A549 (cell line): ENCODE data around the gene MT1B. TPM values are rescaled to one million over a fixed set of nuclear protein-coding genes. Genes with fewer than 3 reads are reported as not detected.

Experiments used
- ATAC-seq, 2 experiments: fragments of 200-7000 bp in 1 of 2; fragments of >200 bp in 1 of 2; cut with Nextera tagmentation in 1 of 2; cut with Tn5 transposase in 1 of 2; 3 replicates each; pipeline versions ENCODE4 v1.8.0 to v1.9.1; 2018 to 2020; ENCODE audit warnings: mild to moderate bottlenecking in 1 of 2, moderate library complexity in 1 of 2
- CTCF ChIA-PET: fragments of 300-600 bp; sonication (Branson Sonifier 250); formaldehyde crosslinking; extraction: SDS; loops from one replicate; lab custom pipeline; 2021; ENCODE audit warnings: antibody characterized with exemption, inconsistent platforms; lab: Yijun Ruan, JAX
- POLR2A ChIA-PET: fragments of 350-600 bp; formaldehyde crosslinking; extraction: SDS; loops from one replicate; lab custom pipeline; 2021; ENCODE audit warnings: antibody characterized with exemption, inconsistent platforms; lab: Yijun Ruan, JAX
- DNase-seq, 2 experiments: peaks; one replicate each; pipeline versions ENCODE4 v3.0.0 to v3.0.0-alpha.2; 2011 to 2016; ENCODE audit warnings: low read depth in 1 of 2, low spot score in 1 of 2
- FAIRE-seq: peaks from 2 replicates; lab custom pipeline; 2011; peaks lifted over from hg19 to GRCh38; lab: Jason Lieb, UNC
- H3K27ac ChIP-seq, 2 experiments: fragments of >200 bp; sonication (Bioruptor Twin); formaldehyde crosslinking; 3 replicates each; pipeline ENCODE4 v1.5.1; 2016 to 2017
- H3K4me1 ChIP-seq: fragments of >200 bp; sonication (Bioruptor Twin); formaldehyde crosslinking; 3 replicates; pipeline ENCODE4 v1.6.1; 2016
- H3K4me2 ChIP-seq: fragments of >200 bp; sonication (Bioruptor Twin); formaldehyde crosslinking; 3 replicates; pipeline ENCODE4 v1.6.1; 2016
- H3K4me3 ChIP-seq: fragments of >200 bp; sonication (Bioruptor Twin); formaldehyde crosslinking; 3 replicates; pipeline ENCODE4 v1.5.1; 2016
- H3K9me3 ChIP-seq: fragments of >200 bp; sonication (Bioruptor Twin); formaldehyde crosslinking; 3 replicates; pipeline ENCODE4 v1.6.1; 2016
- BCL3 ChIP-seq: fragments of >200 bp; sonication (Bioruptor Twin); formaldehyde crosslinking; IDR thresholded peaks from 3 replicates; pipeline ENCODE4 v1.6.1; 2016
- BHLHE40 ChIP-seq: IDR thresholded peaks from 2 replicates; pipeline ENCODE4 v1.6.1; 2012; ENCODE audit warnings: low read depth, low read length, inconsistent platforms
- CBX2 ChIP-seq: fragments of 200-600 bp; sonication (generic); IDR thresholded peaks from 2 replicates; pipeline ENCODE4 v1.6.1; 2016; ENCODE audit warnings: low read depth, mild to moderate bottlenecking, borderline replicate concordance
- CEBPB ChIP-seq, 2 experiments: fragments of >200 bp in 1 of 2; sonication (Bioruptor Twin) in 1 of 2; formaldehyde crosslinking in 1 of 2; IDR thresholded peaks; 2 replicates each; pipeline ENCODE4 v1.6.1; 2012 to 2016
- CHD4 ChIP-seq: fragments of 200-600 bp; sonication (generic); IDR thresholded peaks from 2 replicates; pipeline ENCODE4 v1.6.1; 2016; ENCODE audit warnings: antibody characterized with exemption, mild to moderate bottlenecking, borderline replicate concordance
- E2F6 ChIP-seq: IDR thresholded peaks from 2 replicates; pipeline ENCODE4 v1.6.1; 2012; ENCODE audit warnings: low read depth, borderline replicate concordance
- EHF ChIP-seq: fragments of 250-450 bp; sonication (Bioruptor Pico); IDR thresholded peaks from 2 replicates; pipeline ENCODE4 v1.5.0; 2020; ENCODE audit warnings: mild to moderate bottlenecking
- EHMT2 ChIP-seq: fragments of 200-600 bp; sonication (generic); IDR thresholded peaks from 2 replicates; pipeline ENCODE4 v1.6.1; 2016; ENCODE audit warnings: antibody characterized with exemption, low read depth, mild to moderate bottlenecking, moderate library complexity
- FOSB ChIP-seq: fragments of 250-450 bp; sonication (Bioruptor Pico); IDR thresholded peaks from 2 replicates; pipeline ENCODE4 v1.5.0; 2020; ENCODE audit warnings: mild to moderate bottlenecking, moderate library complexity
- FOSL2 ChIP-seq, 2 experiments: fragments of 450-650 bp in 1 of 2; fragments of >200 bp in 1 of 2; sonication (Bioruptor Twin) in 1 of 2; formaldehyde crosslinking; IDR thresholded peaks; 2 replicates each; pipeline versions ENCODE4 v1.5.0 to v1.6.1; 2016 to 2020; ENCODE audit warnings: mild to moderate bottlenecking in 1 of 2, moderate library complexity in 1 of 2
- GATA3 ChIP-seq: IDR thresholded peaks from 2 replicates; pipeline ENCODE4 v1.6.1; 2012; ENCODE audit warnings: borderline replicate concordance
- HEYL ChIP-seq: fragments of 250-450 bp; sonication (Bioruptor Pico); IDR thresholded peaks from 2 replicates; pipeline ENCODE4 v1.8.0; 2021; ENCODE audit warnings: mild to moderate bottlenecking, moderate library complexity
- HOXB5 ChIP-seq: fragments of 250-450 bp; sonication (Bioruptor Pico); IDR thresholded peaks from 2 replicates; pipeline ENCODE4 v1.5.0; 2020; ENCODE audit warnings: mild to moderate bottlenecking, moderate library complexity
- KDM1A ChIP-seq: fragments of 200-600 bp; sonication (generic); IDR thresholded peaks from 2 replicates; pipeline ENCODE4 v1.6.1; 2016; ENCODE audit warnings: low read depth, mild to moderate bottlenecking
- MAFK ChIP-seq: fragments of 450-650 bp; IDR thresholded peaks from 2 replicates; pipeline ENCODE4 v1.6.1; 2014; ENCODE audit not compliant: partially characterized antibody
- NFE2L2 ChIP-seq: fragments of 150-350 bp; conservative IDR thresholded peaks from 2 replicates; pipeline ENCODE4 v1.6.1; 2014; ENCODE audit warnings: low read length
- NPAS2 ChIP-seq: fragments of 250-450 bp; sonication (Bioruptor Pico); IDR thresholded peaks from 2 replicates; pipeline ENCODE4 v1.8.0; 2022; ENCODE audit warnings: mild to moderate bottlenecking, moderate library complexity, borderline replicate concordance
- POLR2A ChIP-seq: IDR thresholded peaks from 2 replicates; pipeline ENCODE4 v1.6.1; 2012; ENCODE audit warnings: mild to moderate bottlenecking, low read length
- RAD21 ChIP-seq, 2 experiments: fragments of >200 bp in 1 of 2; sonication (Bioruptor Twin) in 1 of 2; formaldehyde crosslinking in 1 of 2; IDR thresholded peaks in 1 of 2; conservative IDR thresholded peaks in 1 of 2; 2 replicates in 1 of 2; 3 replicates in 1 of 2; pipeline ENCODE4 v1.6.1; 2012 to 2018; ENCODE audit warnings: inconsistent platforms in 1 of 2
- REST ChIP-seq: fragments of 200-600 bp; sonication (generic); IDR thresholded peaks from 2 replicates; pipeline ENCODE4 v1.6.1; 2016; ENCODE audit warnings: antibody characterized with exemption, mild to moderate bottlenecking, moderate library complexity
- RFX5 ChIP-seq: fragments of 450-650 bp; IDR thresholded peaks from 2 replicates; pipeline ENCODE4 v1.7.1; 2014; ENCODE audit warnings: antibody characterized with exemption, mild to moderate bottlenecking, moderate library complexity
- RNF2 ChIP-seq: fragments of 200-600 bp; sonication (generic); IDR thresholded peaks from 2 replicates; pipeline ENCODE4 v1.6.1; 2016; ENCODE audit warnings: low read depth, mild to moderate bottlenecking, antibody characterized with exemption, moderate library complexity, borderline replicate concordance
- SREBF2 ChIP-seq: fragments of 450-650 bp; IDR thresholded peaks from 2 replicates; pipeline ENCODE4 v1.6.1; 2014; ENCODE audit warnings: mild to moderate bottlenecking, moderate library complexity
- TP53 ChIP-seq: fragments of 250-450 bp; sonication (Bioruptor Pico); IDR thresholded peaks from 2 replicates; pipeline ENCODE4 v1.5.0; 2021; ENCODE audit warnings: mild to moderate bottlenecking, moderate library complexity
- WGBS: methylation state at CpG from one replicate; pipeline ENCODE4 v1.1.6; 2017; ENCODE audit errors: missing lambda C conversion rate; 5-methylcytosine and 5-hydroxymethylcytosine counted together
- polyA plus RNA-seq, 4 experiments: library from polyadenylated mRNA; depleted of rRNA in 3 of 4; stranded (reverse); fragments of >200 nt; fragmentation: RNase III in 1 of 4; extraction: RNeasy Plus Mini Kit Qiagen cat#74134 plus additional on column Dnase treatment in 1 of 4; gene quantifications; 2 replicates in 3 of 4; 3 replicates in 1 of 4; pipeline ENCODE4 v1.2.3, GENCODE V29; 2011 to 2017
- TF ChIP-seq, protein P1 (sequence below): fragments of 450-650 bp; IDR thresholded peaks from 2 replicates; pipeline ENCODE4 v1.6.1; 2014; ENCODE audit warnings: antibody characterized with exemption
- TF ChIP-seq, protein P2 (sequence below): fragments of >200 bp; sonication (Bioruptor Twin); formaldehyde crosslinking; IDR thresholded peaks from 2 replicates; pipeline ENCODE4 v1.6.1; 2016
- TF ChIP-seq, protein P3 (sequence below): fragments of 250-450 bp; sonication (Bioruptor Pico); IDR thresholded peaks from 2 replicates; pipeline ENCODE4 v1.5.0; 2020; ENCODE audit warnings: low read depth, mild to moderate bottlenecking, moderate library complexity

The MT1B gene
- polyA plus RNA-seq, 2 of the 4 experiments (the other 2 are of a cell fraction) = not detected

DNA sequence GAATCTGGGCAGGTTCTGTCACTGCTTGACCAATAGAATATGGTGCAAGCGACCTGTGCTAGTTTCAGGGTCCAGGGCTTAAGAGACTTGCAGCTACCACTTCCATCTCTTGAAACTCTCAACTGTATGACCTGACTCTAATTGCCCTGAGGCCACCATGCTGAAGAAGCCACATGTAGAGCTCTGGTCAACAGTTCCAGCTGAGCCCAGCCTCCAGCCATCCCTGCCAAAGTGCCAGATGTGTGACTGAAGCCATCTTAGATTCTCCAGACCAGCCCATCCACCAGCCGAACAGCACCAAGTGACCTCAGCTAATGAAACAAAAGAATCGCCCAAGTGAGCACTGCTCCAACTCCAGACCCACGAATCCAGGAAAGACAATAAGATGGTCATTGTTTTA, 46.7 kb upstream of the MT1B start:
- DNase-seq (no peak), ATAC-seq (no peak)
- Histone ChIP-seq H3K27ac (peak overlapping the region; percentile 93 to 96), H3K4me3 (no peak overlapping the region)
- ChIA-PET POLR2A (interaction anchor here (10.8 kb wide), 1 partner anchor 79 kb away, joined by 185 read pairs; the partner anchor contains the start of gene MT1X), CTCF (interaction anchor here (1.1 to 19.7 kb wide), 12 partner anchors 12 to 185 kb away, joined by 3 to 340 read pairs (median 6); partner anchors contain the start of genes MT1A, MT1B and MT1F)
- TF ChIP-seq, protein P1, sequence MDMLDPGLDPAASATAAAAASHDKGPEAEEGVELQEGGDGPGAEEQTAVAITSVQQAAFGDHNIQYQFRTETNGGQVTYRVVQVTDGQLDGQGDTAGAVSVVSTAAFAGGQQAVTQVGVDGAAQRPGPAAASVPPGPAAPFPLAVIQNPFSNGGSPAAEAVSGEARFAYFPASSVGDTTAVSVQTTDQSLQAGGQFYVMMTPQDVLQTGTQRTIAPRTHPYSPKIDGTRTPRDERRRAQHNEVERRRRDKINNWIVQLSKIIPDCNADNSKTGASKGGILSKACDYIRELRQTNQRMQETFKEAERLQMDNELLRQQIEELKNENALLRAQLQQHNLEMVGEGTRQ = no peak
- no peak for TF ChIP-seq NFE2L2
- TF ChIP-seq RAD21 (conservative IDR thresholded peaks at IDR 0.05 in 1 of 2, IDR thresholded peaks at IDR 0.05 in 1 of 2) = no peak
- TF ChIP-seq CBX2 = no peak
- TF ChIP-seq KDM1A = no peak
- no peak for TF ChIP-seq FOSL2 (IDR thresholded peaks at IDR 0.05)
- no peak for TF ChIP-seq FOSL2 (CRISPR knock-in tag; IDR thresholded peaks at IDR 0.05)
- no peak for TF ChIP-seq FOSB (CRISPR knock-in tag)
- no peak for TF ChIP-seq EHF
- no peak for TF ChIP-seq RNF2
- TF ChIP-seq REST = no peak
- TF ChIP-seq POLR2A = no peak
- TF ChIP-seq, protein P2, sequence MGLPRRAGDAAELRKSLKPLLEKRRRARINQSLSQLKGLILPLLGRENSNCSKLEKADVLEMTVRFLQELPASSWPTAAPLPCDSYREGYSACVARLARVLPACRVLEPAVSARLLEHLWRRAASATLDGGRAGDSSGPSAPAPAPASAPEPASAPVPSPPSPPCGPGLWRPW = no peak
- TF ChIP-seq, protein P3, sequence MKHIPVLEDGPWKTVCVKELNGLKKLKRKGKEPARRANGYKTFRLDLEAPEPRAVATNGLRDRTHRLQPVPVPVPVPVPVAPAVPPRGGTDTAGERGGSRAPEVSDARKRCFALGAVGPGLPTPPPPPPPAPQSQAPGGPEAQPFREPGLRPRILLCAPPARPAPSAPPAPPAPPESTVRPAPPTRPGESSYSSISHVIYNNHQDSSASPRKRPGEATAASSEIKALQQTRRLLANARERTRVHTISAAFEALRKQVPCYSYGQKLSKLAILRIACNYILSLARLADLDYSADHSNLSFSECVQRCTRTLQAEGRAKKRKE (CRISPR knock-in tag) = no peak
- no peak for TF ChIP-seq NPAS2 (CRISPR knock-in tag)
- TF ChIP-seq, all 56 proteins: peak for 0
- no peaks in the 10 kb centered on the region for H3K9me3 ChIP-seq
- H3K4me2 ChIP-seq = no peak overlapping the region; the same call in 2 of the 3 replicates
- WGBS = 94% methylated on average over 4 of the region's 4 CpGs
- peaks cover 42% of the 10 kb centered on the region for H3K4me1 ChIP-seq
- no peak for FAIRE-seq

DNA sequence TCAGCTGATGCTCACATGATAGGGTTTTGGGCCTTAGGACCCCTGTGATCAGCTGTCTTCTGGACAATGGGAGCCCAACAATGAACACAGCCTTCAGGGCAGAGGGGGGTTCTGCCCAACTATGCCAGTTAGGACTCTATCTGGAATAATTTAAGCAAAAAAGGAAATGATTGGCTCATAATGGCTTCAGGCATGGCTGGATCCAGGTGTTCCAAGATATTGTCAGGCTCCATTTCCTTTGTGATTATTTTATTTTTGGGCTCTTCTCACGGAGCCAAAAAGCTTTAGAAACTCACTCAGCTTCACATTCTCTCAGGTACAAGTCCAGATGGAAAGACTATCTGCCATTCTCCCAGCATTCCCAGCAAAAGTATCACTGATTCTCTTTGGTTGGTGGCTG, 46.2 kb upstream of the MT1B start:
- Histone ChIP-seq H3K4me1 (peaks cover 47% of the 10 kb centered on the region), H3K4me3 (no peak overlapping the region), H3K9me3 (no peaks in the 10 kb centered on the region), H3K4me2 (peak overlapping the region; percentile 81), H3K27ac (peak overlapping the region; percentile 93 to 96)
- ChIA-PET POLR2A (interaction anchor here (0.9 to 10.8 kb wide), 4 partner anchors 38 to 154 kb away, joined by 3 to 185 read pairs (median 4); partner anchors contain the start of genes MT1X, NUDT21 and OGFOD1), CTCF (interaction anchor here (1.1 to 19.7 kb wide), 10 partner anchors 11 to 97 kb away, joined by 3 to 340 read pairs (median 6); partner anchors contain the start of genes MT1A, MT1B and MT1F)
- 100% methylated on average over 1 of the region's 1 CpG for WGBS
- no peak for FAIRE-seq
- no peak for ATAC-seq
- TF ChIP-seq RNF2 = no peak
- no peak for TF ChIP-seq TP53
- no peak for TF ChIP-seq CHD4
- TF ChIP-seq MAFK = no peak
- TF ChIP-seq GATA3 = no peak
- TF ChIP-seq BCL3 = no peak
- TF ChIP-seq EHMT2 = no peak
- no peak for TF ChIP-seq HEYL (CRISPR knock-in tag)
- TF ChIP-seq, protein P1 = no peak
- TF ChIP-seq HOXB5 = no peak
- TF ChIP-seq CEBPB (IDR thresholded peaks at IDR 0.05) = no peak
- no peak for TF ChIP-seq BHLHE40
- no peak for TF ChIP-seq SREBF2
- TF ChIP-seq E2F6 = no peak
- TF ChIP-seq FOSL2 (IDR thresholded peaks at IDR 0.05) = no peak
- TF ChIP-seq FOSL2 (CRISPR knock-in tag; IDR thresholded peaks at IDR 0.05) = no peak
- no peak for TF ChIP-seq RFX5
- TF ChIP-seq, all 56 proteins: peak for 0
- no peak for DNase-seq
